Right cardiac atrium (tissue), 5 donors: ENCODE data around the gene APPL2. TPM values are rescaled to one million over a fixed set of nuclear protein-coding genes. Genes with fewer than 3 reads are reported as not detected.

Source experiments
- ATAC-seq, 2 donors: fragments of 200-7000 bp; cut with Tn5 transposase; one replicate each; pipeline versions ENCODE4 v1.8.0 to v1.9.1; 2020; ENCODE audit warnings: moderate library complexity in 2 of 2, mild to moderate bottlenecking in 1 of 2
- DNase-seq, 3 donors: peaks; one replicate each; pipeline ENCODE4 v3.0.0-alpha.2; 2020
- H3K27ac ChIP-seq: one replicate; pipeline ENCODE4 v1.5.1; 2013; ENCODE audit warnings: mild to moderate bottlenecking, low read length, control low read depth, moderate library complexity
- H3K27me3 ChIP-seq: one replicate; pipeline ENCODE4 v1.6.1; 2013; ENCODE audit not compliant: control insufficient read depth, insufficient read depth
- H3K4me1 ChIP-seq: one replicate; pipeline ENCODE4 v1.6.1; 2013; ENCODE audit warnings: low read length; ENCODE audit not compliant: control insufficient read depth, insufficient read depth
- H3K4me3 ChIP-seq: one replicate; pipeline ENCODE4 v1.5.1; 2013; ENCODE audit warnings: low read length, control low read depth
- H3K9me3 ChIP-seq: one replicate; pipeline ENCODE4 v1.6.1; 2013; ENCODE audit warnings: low read length; ENCODE audit not compliant: control insufficient read depth
- WGBS: extraction: QIAGEN DNeasy Blood & Tissue Kit; methylation state at CpG from one replicate; pipeline ENCODE4 v1.1.7; 2013; 5-methylcytosine and 5-hydroxymethylcytosine counted together
- intact Hi-C, 4 donors: fragments of 100-400 bp; cut with DNase I; formaldehyde crosslinking; loops; one replicate each; pipeline versions ENCODE4 v1.11.0 to v1.14.0; 2022 to 2023
- polyA plus RNA-seq: library from polyadenylated mRNA; stranded (reverse); fragments of 200-250 nt; gene quantifications from one replicate; pipeline ENCODE4 v1.2.3, GENCODE V29; 2013
- total RNA-seq, 4 donors: library from RNA; stranded (reverse); fragmentation: NEBNext Ultra II Directional; extraction: Animal tissue kit (Norgen Biotek cat#: 25700); gene quantifications; one replicate each; pipeline ENCODE4 v1.2.1, GENCODE V29; 2021
- donor health status: healthy with polysubstance abuse.
- donor health status: DM: no; HTN: yes; CAD: no.
- donor health status: DM: no; HTN: no; CAD: no.
- donor health status: DM: no; HTN: yes; CAD: no; lungs with severe emphysema.
- donor health status: DM: yes; HTN: yes; CAD: no.

Gene APPL2
- total and polyA plus RNA-seq, 5 donors: 13.4 to 27.9 (median 20.7) TPM

- ATAC-seq (no peak), DNase-seq (no peak)
- no peaks in the 10 kb centered on the region for H3K27me3 ChIP-seq
- H3K4me3 ChIP-seq: no peak overlapping the region
- H3K9me3 ChIP-seq: no peaks in the 10 kb centered on the region
- no peaks in the 10 kb centered on the region for H3K4me1 ChIP-seq
- intact Hi-C loops: no loop called here
- H3K27ac ChIP-seq: no peak overlapping the region
Measured at GRCh38 chr12:105167346-105167745, 68.6 kb downstream of the APPL2 start.

GRCh38 chr12:105166736-105167135, 69.2 kb downstream of the APPL2 start:
- Histone ChIP-seq H3K4me1 (no peaks in the 10 kb centered on the region), H3K27ac (no peak overlapping the region), H3K9me3 (no peaks in the 10 kb centered on the region), H3K27me3 (no peaks in the 10 kb centered on the region), H3K4me3 (no peak overlapping the region)
- DNase-seq: no peak
- 76% methylated on average over 1 of the region's 1 CpG for WGBS
- no peak for ATAC-seq
- intact Hi-C loops: no loop called here

- Histone ChIP-seq H3K4me1 (no peaks in the 10 kb centered on the region), H3K9me3 (no peaks in the 10 kb centered on the region), H3K27ac (no peak overlapping the region), H3K4me3 (no peak overlapping the region), H3K27me3 (no peaks in the 10 kb centered on the region)
- no peak for DNase-seq
- WGBS: 82% methylated on average over 2 of the region's 2 CpGs
- intact Hi-C loops: no loop called here
- ATAC-seq: no peak
Measured at GRCh38 chr12:105164068-105164467, 71.9 kb downstream of the APPL2 start.

GRCh38 chr12:105162174-105162573, 73.8 kb downstream of the APPL2 start:
- no peak for DNase-seq
- H3K27ac ChIP-seq: no peak overlapping the region
- intact Hi-C loops: no loop called here

GRCh38 chr12:105158876-105159275, 77.1 kb downstream of the APPL2 start:
- no peaks in the 10 kb centered on the region for H3K4me1 ChIP-seq
- no peak for ATAC-seq
- H3K4me3 ChIP-seq: no peak overlapping the region
- H3K9me3 ChIP-seq: no peaks in the 10 kb centered on the region
- no peak overlapping the region for H3K27ac ChIP-seq
- H3K27me3 ChIP-seq: no peaks in the 10 kb centered on the region
- no peak for DNase-seq
- intact Hi-C loops: no loop called here
- WGBS: 91% methylated on average over 2 of the region's 2 CpGs

More at GRCh38 chr12:105162174-105162573, 73.8 kb downstream of the APPL2 start:
- Histone ChIP-seq H3K9me3 (no peaks in the 10 kb centered on the region), H3K4me1 (no peaks in the 10 kb centered on the region), H3K27me3 (no peaks in the 10 kb centered on the region), H3K4me3 (no peak overlapping the region)
- no peak for ATAC-seq
- WGBS: 95% methylated on average over 3 of the region's 3 CpGs

GRCh38 chr12:105157606-105158005, 78.4 kb downstream of the APPL2 start:
- Histone ChIP-seq H3K27me3 (no peaks in the 10 kb centered on the region), H3K4me3 (no peak overlapping the region), H3K4me1 (no peaks in the 10 kb centered on the region), H3K9me3 (no peaks in the 10 kb centered on the region), H3K27ac (no peak overlapping the region)
- DNase-seq: no peak
- ATAC-seq: no peak
- 95% methylated on average over 3 of the region's 3 CpGs for WGBS
- intact Hi-C loops: no loop called here

- DNase-seq: no peak
- no peaks in the 10 kb centered on the region for H3K27me3 ChIP-seq
- H3K4me3 ChIP-seq: no peak overlapping the region
- WGBS: 95% methylated on average over 2 of the region's 2 CpGs
- no peak for ATAC-seq
- H3K4me1 ChIP-seq: no peaks in the 10 kb centered on the region
- no peak overlapping the region for H3K27ac ChIP-seq
- intact Hi-C loops: no loop called here
- H3K9me3 ChIP-seq: no peaks in the 10 kb centered on the region
Measured at GRCh38 chr12:105156260-105156659, 79.7 kb downstream of the APPL2 start.

- Histone ChIP-seq H3K4me1 (no peaks in the 10 kb centered on the region), H3K27me3 (no peaks in the 10 kb centered on the region), H3K4me3 (no peak overlapping the region), H3K27ac (no peak overlapping the region), H3K9me3 (no peaks in the 10 kb centered on the region)
- intact Hi-C loops: loop anchor here in 1 of 4 donors (10.0 kb wide), 1 partner anchor 243 kb away; no protein-coding TSS in a partner anchor
- ATAC-seq: no peak
- DNase-seq: no peak
- WGBS: 89% methylated on average over 3 of the region's 3 CpGs
Measured at GRCh38 chr12:105142259-105142658, 93.7 kb downstream of the APPL2 start.

GRCh38 chr12:105141320-105141922, 94.6 kb downstream of the APPL2 start:
- Histone ChIP-seq H3K4me1 (no peaks in the 10 kb centered on the region), H3K27me3 (no peaks in the 10 kb centered on the region)
- WGBS: 86% methylated on average over 6 of the region's 6 CpGs

GRCh38 chr12:105138248-105138647, 97.7 kb downstream of the APPL2 start:
- 84% methylated on average over 2 of the region's 2 CpGs for WGBS
- ATAC-seq: no peak
- H3K4me3 ChIP-seq: no peak overlapping the region
- no peaks in the 10 kb centered on the region for H3K27me3 ChIP-seq
- intact Hi-C loops: no loop called here
- no peaks in the 10 kb centered on the region for H3K9me3 ChIP-seq
- no peak for DNase-seq
- no peak overlapping the region for H3K27ac ChIP-seq
- no peaks in the 10 kb centered on the region for H3K4me1 ChIP-seq

More at GRCh38 chr12:105141320-105141922, 94.6 kb downstream of the APPL2 start:
- ATAC-seq (no peak), DNase-seq (no peak)
- intact Hi-C loops: loop anchor here in 1 of 4 donors (10.0 kb wide), 1 partner anchor 243 kb away; no protein-coding TSS in a partner anchor
- Histone ChIP-seq H3K9me3 (no peaks in the 10 kb centered on the region), H3K27ac (no peak overlapping the region), H3K4me3 (no peak overlapping the region)
